Activated T-helper 17 cell treated with anti-CD3 and anti-CD28 coated beads, Interleukin-2, amount 50 U/mL, for 72 hours (primary cell): ENCODE results near the gene GGT1. TPM values are rescaled to one million over a fixed set of nuclear protein-coding genes. Genes with fewer than 3 reads are reported as not detected.
"Not testable (repeated sequence)": the region's sequence is repeated elsewhere in the genome, so short reads cannot be mapped to it uniquely, and the experiment has no call there.

Experiments used
- ATAC-seq: fragments of 150-1000 bp; cut with Tn5 transposase; replicated peaks from 2 replicates; pipeline ENCODE4 v1.10.0; 2021; ENCODE audit warnings: mild to moderate bottlenecking, moderate library complexity
- H3K27ac Mint-ChIP-seq: one replicate; pipeline ENCODE4 v1.8.0; 2022; ENCODE audit warnings: mixed read lengths
- H3K27me3 Mint-ChIP-seq: one replicate; pipeline ENCODE4 v1.8.0; 2022; ENCODE audit warnings: mixed read lengths
- H3K36me3 Mint-ChIP-seq: one replicate; pipeline ENCODE4 v1.8.0; 2022; ENCODE audit warnings: low read depth, mild to moderate bottlenecking, mixed read lengths
- H3K4me1 Mint-ChIP-seq: one replicate; pipeline ENCODE4 v1.8.0; 2022; ENCODE audit warnings: mixed read lengths
- H3K4me3 Mint-ChIP-seq: one replicate; pipeline ENCODE4 v1.8.0; 2022; ENCODE audit warnings: mild to moderate bottlenecking, mixed read lengths
- H3K9me3 Mint-ChIP-seq: one replicate; pipeline ENCODE4 v1.8.0; 2022; ENCODE audit warnings: mixed read lengths
- total RNA-seq, 2 donors: library from RNA; stranded (reverse); gene quantifications; one replicate each; pipeline ENCODE4 v1.2.3, GENCODE V29; 2022

Gene GGT1
- 100 to 1,000 TPM in 1 of 2 donors, 10 to 100 TPM in 1; 82.4 to 122 TPM for total RNA-seq

GRCh38 chr22:24602847-24603769 lies at the start of gene GGT1:
Gene GGT1, plus strand, starts transcription at chr22:24603193. Its CDS starts 7,889 bp downstream, at chr22:24611082.
- peak within 1 kb of the TSS; percentile 67 for H3K4me3 Mint-ChIP-seq
- peak within 1 kb of the TSS; percentile 77 for H3K27ac Mint-ChIP-seq
- ATAC-seq, H3K4me1 Mint-ChIP-seq, H3K36me3 Mint-ChIP-seq, H3K9me3 Mint-ChIP-seq, H3K27me3 Mint-ChIP-seq: not testable (repeated sequence)

- no peak for ATAC-seq
- H3K4me1 Mint-ChIP-seq: peaks cover 43% of the 10 kb centered on the region
Observed at GRCh38 chr22:24553597-24554312, 49.2 kb upstream of the GGT1 start.

GRCh38 chr22:24554313-24555164 lies 48.5 kb upstream of the GGT1 start, which contains the start of gene GUCD1:
Gene GUCD1, minus strand, starts transcription at chr22:24555138. Its CDS starts 147 bp downstream, at chr22:24554991.
- H3K9me3 Mint-ChIP-seq: no peaks in the 10 kb centered on the region
- no peak for ATAC-seq
- H3K27me3 Mint-ChIP-seq: no peaks in the 10 kb centered on the region
- peaks cover 43% of the 10 kb centered on the region for H3K4me1 Mint-ChIP-seq
- peak within 1 kb of the TSS; percentile 95 for H3K4me3 Mint-ChIP-seq
- peaks cover 86% of the 10 kb centered on the region for H3K36me3 Mint-ChIP-seq
- H3K27ac Mint-ChIP-seq: peak within 1 kb of the TSS; percentile 95

More at GRCh38 chr22:24553597-24554312, 49.2 kb upstream of the GGT1 start:
- H3K4me3 Mint-ChIP-seq: peak overlapping the region; percentile 95
- H3K27ac Mint-ChIP-seq: peak overlapping the region; percentile 91
- H3K36me3 Mint-ChIP-seq: peaks cover 85% of the 10 kb centered on the region
- H3K9me3 Mint-ChIP-seq: no peaks in the 10 kb centered on the region
- no peaks in the 10 kb centered on the region for H3K27me3 Mint-ChIP-seq

- Mint-ChIP-seq H3K9me3 (no peaks in the 10 kb centered on the region), H3K36me3 (peaks cover 89% of the 10 kb centered on the region), H3K27me3 (no peaks in the 10 kb centered on the region), H3K27ac (peak within 1 kb of the TSS; percentile 95), H3K4me3 (peak within 1 kb of the TSS; percentile 95), H3K4me1 (peaks cover 43% of the 10 kb centered on the region)
- peak; percentile 90 for ATAC-seq
Observed at GRCh38 chr22:24555165-24556039, 47.6 kb upstream of the GGT1 start, which contains the start of gene SNRPD3. Gene SNRPD3, plus strand, starts transcription at chr22:24555999. Its CDS starts 1,676 bp downstream, at chr22:24557675.

- Mint-ChIP-seq H3K36me3 (peaks cover 96% of the 10 kb centered on the region), H3K4me1 (peaks cover 28% of the 10 kb centered on the region), H3K9me3 (no peaks in the 10 kb centered on the region), H3K4me3 (no peak overlapping the region), H3K27ac (peak overlapping the region; percentile 4), H3K27me3 (no peaks in the 10 kb centered on the region)
- no peak for ATAC-seq
Observed at GRCh38 chr22:24559471-24559870, 43.5 kb upstream of the GGT1 start.

GRCh38 chr22:24563246-24563645 lies 39.7 kb upstream of the GGT1 start:
- Mint-ChIP-seq H3K36me3 (peaks cover 100% of the 10 kb centered on the region), H3K4me3 (no peak overlapping the region), H3K9me3 (no peaks in the 10 kb centered on the region), H3K4me1 (peaks cover 17% of the 10 kb centered on the region), H3K27me3 (no peaks in the 10 kb centered on the region), H3K27ac (no peak overlapping the region)
- ATAC-seq: no peak

- Mint-ChIP-seq H3K9me3 (no peaks in the 10 kb centered on the region), H3K27me3 (no peaks in the 10 kb centered on the region), H3K27ac (peak overlapping the region; percentile 67), H3K36me3 (peaks cover 98% of the 10 kb centered on the region), H3K4me3 (no peak overlapping the region), H3K4me1 (peaks cover 11% of the 10 kb centered on the region)
- ATAC-seq: no peak
Observed at GRCh38 chr22:24564376-24565058, 38.5 kb upstream of the GGT1 start.

- no peak overlapping the region for H3K4me3 Mint-ChIP-seq
- peaks cover 11% of the 10 kb centered on the region for H3K4me1 Mint-ChIP-seq
- H3K27me3 Mint-ChIP-seq: no peaks in the 10 kb centered on the region
- peaks cover 98% of the 10 kb centered on the region for H3K36me3 Mint-ChIP-seq
- H3K9me3 Mint-ChIP-seq: no peaks in the 10 kb centered on the region
- no peak for ATAC-seq
- H3K27ac Mint-ChIP-seq: no peak overlapping the region
Observed at GRCh38 chr22:24565077-24565476, 37.9 kb upstream of the GGT1 start.

- Mint-ChIP-seq H3K36me3 (peaks cover 98% of the 10 kb centered on the region), H3K4me1 (peaks cover 7% of the 10 kb centered on the region), H3K27ac (no peak overlapping the region), H3K27me3 (no peaks in the 10 kb centered on the region), H3K4me3 (no peak overlapping the region), H3K9me3 (no peaks in the 10 kb centered on the region)
- no peak for ATAC-seq
Observed at GRCh38 chr22:24566899-24567511, 36.0 kb upstream of the GGT1 start.

GRCh38 chr22:24567668-24568067 lies 35.3 kb upstream of the GGT1 start:
- H3K36me3 Mint-ChIP-seq: peaks cover 98% of the 10 kb centered on the region

GRCh38 chr22:24571266-24571665 lies 31.7 kb upstream of the GGT1 start:
- Mint-ChIP-seq H3K4me1 (no peaks in the 10 kb centered on the region), H3K9me3 (no peaks in the 10 kb centered on the region), H3K4me3 (no peak overlapping the region), H3K27ac (no peak overlapping the region), H3K27me3 (no peaks in the 10 kb centered on the region), H3K36me3 (peaks cover 97% of the 10 kb centered on the region)
- ATAC-seq: no peak

More at GRCh38 chr22:24567668-24568067, 35.3 kb upstream of the GGT1 start:
- Mint-ChIP-seq H3K27me3 (no peaks in the 10 kb centered on the region), H3K27ac (no peak overlapping the region), H3K9me3 (no peaks in the 10 kb centered on the region), H3K4me1 (peaks cover 7% of the 10 kb centered on the region), H3K4me3 (no peak overlapping the region)
- ATAC-seq: no peak

- Mint-ChIP-seq H3K4me1 (no peaks in the 10 kb centered on the region), H3K27ac (no peak overlapping the region), H3K36me3 (peaks cover 56% of the 10 kb centered on the region), H3K4me3 (no peak overlapping the region), H3K9me3 (no peaks in the 10 kb centered on the region), H3K27me3 (no peaks in the 10 kb centered on the region)
- no peak for ATAC-seq
Observed at GRCh38 chr22:24576778-24577177, 26.2 kb upstream of the GGT1 start.
